Measurements from ENCODE around the gene GBGT1.

Gene GBGT1

DNA sequence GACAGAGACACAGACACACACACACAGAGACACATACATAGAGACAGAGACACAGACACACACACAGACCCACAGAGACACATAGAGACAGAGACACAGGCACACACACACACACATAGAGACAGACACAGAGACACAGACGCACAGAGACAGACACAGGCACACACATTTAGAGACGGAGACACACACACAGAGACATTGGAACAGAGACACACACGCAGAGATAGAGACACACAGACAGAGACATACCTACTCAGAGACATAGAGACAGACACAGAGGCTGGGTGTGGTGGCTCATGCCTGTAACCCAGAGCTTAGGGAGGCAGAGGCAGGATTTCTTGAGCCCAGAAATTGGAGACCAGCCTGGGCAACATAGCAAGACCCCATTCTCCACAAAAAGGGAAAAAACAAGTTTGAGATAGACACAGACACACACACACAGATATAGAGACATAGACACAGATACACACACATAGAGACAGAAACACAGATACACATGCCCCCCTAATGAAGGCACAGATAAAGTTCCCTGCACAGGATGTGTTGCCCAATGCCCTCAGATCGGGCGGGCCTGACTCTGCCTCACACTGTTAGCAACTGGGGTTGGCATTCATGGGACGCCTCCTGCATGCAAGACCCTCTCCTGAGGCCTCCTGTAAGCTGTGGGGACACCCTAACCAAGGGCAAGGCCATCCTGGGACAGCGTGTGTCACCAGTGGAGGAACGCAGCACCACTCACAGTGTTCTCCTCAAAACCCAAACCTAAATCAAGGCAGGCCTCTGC is 39.4 kb downstream of the GBGT1 start:
- DNase-seq = no peak

DNA sequence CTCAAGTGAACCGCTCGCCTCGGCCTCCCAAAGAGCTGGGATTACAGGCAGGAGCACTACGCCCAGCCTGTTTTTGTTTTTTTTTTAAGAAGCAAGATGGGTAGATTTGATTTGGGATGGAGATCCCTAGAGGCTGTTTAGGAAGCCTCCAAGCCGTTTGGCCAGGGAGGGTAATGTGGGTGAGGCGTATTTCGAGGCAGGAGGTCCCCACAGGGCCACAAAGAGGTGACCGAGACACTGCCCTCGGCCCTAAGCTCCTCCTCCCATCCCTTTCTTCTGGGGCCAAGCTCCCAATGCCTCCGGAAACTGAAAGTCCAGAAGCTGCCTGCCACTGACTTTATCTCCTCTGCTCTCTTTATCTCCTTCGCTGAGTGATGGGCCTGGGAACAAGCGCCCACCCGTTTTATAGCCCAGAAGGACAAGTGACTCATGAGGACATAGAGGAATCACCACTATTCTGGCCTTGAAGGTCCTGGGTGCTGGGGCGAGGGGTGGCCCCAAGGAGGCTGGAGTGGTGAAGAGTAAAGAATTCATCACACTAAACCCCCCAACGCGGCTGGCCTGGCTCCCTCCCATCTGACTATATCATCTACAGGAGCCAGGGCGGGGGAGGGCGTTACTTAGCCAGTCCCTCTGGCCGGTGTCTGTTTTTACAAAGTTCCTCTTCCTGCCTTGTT is 40.6 kb downstream of the GBGT1 start:
- no peak for DNase-seq

DNA sequence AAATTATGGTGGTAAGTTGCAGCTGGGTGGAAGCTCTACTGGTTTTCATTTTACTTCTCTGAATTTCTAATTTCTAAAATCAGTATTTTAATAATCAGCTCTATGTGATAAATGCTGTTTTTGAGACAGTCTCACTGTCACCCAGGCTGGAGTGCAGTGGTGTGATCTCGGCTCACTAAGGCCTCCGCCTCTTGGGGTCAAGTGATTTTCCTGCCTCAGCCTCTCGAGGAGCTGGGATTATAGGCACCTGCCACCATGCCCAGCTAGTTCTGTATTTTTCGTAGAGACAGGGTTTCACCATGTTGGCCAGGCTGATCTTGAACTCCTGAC is 41.1 kb downstream of the GBGT1 start:
- DNase-seq = no peak

DNA sequence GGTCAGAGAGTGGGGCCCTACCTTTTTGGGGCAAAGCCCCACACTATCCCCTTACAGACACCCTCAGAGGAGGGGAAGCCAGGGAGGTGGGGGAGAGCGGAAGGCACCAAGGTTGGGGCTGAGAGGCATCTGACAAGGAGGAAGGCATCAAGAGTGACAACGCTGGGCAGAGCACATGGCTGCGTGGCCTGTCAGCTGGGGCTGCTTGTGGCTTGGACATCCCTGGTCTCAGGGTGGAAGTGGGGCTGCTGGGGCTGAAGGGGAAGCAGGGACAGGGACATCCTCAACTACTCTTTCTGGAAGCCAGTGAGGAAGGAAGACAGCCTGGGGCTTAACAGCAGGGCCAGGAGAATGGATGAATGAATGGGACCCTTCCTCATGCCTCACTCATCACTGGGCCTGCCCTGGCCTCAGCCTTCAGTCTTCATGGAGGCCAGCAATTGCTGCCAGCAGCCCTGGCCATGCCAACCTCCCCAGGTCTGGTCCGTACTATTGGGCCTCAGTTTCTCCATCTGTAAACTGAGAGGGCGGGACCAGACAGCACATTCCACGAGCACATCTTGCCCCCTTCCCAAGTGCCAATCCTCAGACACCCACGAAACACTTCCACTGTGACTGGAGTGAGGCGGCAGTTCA is 41.7 kb downstream of the GBGT1 start:
- peak; percentile 37 for DNase-seq

DNA sequence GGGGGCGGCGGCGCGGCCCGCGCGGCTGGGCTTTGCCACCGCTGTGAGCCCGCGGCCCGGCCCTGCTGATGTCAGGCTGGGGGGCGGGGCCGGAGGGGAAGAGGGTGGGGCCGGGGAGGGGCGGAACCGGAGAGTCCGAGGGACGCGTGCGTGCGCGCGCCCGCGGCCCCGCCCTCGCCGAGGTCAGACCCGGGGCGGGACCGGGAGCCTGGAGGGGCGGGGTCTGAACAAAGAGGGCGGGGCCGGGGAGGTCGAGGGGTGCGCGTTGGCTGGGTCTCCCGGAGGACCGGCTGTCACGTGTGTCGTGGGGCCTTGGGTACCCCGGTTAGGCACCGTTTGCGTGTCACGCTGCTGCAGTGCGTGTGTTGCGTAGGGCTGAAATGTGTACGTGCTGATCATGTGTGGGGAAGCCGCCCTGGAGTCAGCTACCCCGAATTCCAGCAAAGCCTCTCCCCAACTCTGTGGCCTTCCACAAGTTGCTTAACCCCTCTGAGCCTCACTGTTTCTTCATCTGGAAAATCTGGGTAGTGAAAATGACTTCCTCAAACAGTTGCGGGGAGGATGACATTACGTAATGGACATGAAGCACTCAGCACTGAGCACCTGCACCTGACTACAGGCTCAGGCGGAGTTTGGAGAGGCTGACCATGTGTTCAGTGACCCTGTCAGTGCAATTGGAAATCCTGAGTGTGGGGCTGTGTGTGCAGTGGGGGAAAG is 42.4 kb downstream of the GBGT1 start, which contains the start of gene RALGDS:
Gene RALGDS (minus strand): TSS at position 43 of the 717 bp plus-strand sequence. CDS start 86 bp downstream, outside the sequence.
- DNase-seq = peak; percentile 88

DNA sequence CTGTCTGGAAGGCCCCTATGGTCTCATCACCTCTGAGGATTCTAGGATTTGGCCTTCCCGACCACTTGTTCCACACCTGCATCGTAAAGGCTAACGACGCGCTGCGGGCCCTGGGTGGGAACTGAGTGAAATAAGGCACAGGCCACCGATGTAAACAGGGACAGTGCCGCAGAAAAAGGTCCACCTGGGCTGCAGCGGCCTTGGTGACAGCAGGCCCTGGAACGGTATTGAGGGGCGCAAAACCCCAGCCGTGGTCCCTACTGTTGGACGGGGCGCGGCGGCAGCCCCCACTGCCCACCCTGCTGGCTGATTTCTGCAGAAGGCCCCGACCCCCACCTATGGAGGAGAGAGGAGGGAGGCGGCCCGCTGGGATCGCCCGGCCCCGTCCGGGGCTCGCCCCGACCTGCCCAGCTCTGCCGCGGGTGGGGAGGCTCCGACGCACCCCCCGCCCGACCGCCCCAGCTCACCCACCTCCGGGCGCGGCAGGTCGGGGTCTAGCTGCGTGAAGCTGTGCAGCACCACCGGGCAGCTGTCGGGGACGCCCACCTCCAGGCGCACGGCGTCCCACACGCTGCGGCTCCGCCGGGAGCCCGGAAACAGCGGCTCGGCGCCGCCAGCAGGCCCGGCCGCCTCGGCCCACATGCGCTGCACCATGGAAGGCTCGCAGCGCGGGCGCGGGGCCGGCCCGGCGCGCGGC is 43.1 kb downstream of the GBGT1 start:
- no peak for DNase-seq

DNA sequence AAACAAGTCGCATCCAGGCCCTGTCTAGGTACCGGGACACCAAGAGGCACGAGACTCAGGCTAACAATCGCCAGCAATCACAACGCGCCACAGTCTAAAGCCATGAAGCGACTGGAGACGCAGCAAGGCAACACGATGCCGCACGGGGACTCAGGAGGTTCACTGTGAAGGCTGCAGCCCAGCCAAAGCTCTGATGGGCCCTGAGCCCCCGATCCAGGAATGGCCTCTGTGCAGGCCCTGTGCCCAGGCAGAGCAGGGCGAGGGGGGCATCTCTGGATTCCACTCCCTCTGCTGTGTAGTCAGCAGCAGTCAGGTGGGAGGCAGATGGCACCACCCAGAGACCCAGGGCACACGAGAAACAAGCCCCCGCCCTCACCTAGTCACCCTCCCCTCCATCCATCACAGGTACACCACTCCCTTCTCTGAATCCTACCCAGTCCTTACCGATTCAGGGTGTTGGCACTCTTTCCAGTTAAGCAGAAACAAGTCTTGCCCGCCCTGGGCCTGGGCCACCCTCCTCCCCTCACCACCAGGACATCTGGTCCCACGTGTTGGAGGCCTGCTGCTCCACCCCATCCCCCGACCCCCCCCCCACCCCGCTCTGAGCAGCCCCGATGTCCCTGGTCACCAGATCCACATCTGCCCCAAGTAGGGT is 43.7 kb downstream of the GBGT1 start:
- DNase-seq = no peak

DNA sequence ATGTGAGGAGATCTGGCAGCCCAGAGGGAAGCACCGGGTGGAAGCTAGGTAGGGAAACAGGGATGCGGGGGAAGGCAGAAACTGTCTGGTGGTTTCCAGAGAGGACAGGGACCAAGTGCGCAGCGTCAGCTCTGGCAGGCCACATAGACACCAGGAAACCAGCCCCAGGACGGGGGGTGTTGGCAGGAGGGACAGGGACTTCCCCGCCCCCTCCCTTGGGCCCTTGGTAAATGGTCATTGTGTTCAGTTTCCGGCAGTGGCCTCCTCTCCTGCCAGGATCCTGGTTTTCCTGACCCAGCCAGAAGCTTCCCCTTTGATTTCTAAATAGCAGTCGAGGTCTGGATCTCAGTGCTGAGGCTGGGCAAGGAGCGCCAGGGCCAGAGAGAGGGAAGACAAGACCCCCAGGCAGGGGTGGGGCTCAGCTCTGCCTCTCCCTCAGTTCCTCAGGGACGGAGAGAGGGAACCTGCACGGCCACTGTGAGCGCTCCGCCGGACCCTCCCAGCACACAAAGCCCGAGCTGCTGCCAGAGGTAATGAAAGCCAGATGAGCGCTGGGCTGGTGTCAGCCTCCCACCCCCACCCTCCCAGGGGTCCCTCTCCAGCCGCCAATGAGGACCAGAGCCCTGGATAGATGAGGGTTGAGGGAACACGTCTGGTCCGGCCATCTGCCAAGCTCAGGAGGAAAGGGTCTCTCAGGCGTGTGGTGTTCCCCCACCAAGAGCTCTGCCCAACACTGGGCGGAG is 44.4 kb downstream of the GBGT1 start:
- DNase-seq = no peak

DNA sequence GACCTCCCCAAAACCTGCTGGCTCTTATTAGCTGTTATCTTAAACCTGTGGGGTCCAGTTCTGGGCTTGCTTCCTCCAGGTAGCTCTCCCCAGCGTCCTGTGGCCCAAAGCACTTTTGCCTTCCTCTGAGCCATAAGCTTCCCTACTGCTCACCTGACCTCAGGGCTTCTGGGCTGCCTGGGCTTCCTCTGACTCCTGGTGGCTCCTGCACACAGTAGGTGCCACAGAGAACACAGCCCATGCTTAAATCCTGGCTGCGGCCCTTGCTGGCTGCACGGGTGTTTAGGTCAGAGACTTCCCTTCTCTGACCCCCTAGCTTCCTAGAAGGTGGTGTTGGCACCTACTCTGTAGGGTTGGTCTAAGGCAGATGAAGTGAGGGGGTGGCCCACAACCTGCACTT is 45.1 kb downstream of the GBGT1 start:
- DNase-seq = no peak

DNA sequence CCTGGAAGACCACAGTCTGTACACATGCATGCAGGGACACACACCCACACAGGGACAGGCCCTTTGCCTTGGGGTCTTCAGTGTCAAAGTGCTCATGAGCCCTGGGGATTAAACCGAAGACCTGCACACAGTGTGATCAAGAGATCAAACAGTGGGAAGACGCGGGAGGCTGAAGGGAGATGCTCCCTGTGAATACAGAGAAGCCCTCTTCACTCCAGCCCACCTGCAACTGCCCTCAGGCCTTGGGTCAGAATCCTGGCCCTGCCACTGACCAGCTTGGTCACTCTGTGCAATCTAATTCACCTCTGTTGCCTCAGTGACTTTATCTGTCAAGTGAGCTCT is 45.6 kb downstream of the GBGT1 start:
- no peak for DNase-seq

DNA sequence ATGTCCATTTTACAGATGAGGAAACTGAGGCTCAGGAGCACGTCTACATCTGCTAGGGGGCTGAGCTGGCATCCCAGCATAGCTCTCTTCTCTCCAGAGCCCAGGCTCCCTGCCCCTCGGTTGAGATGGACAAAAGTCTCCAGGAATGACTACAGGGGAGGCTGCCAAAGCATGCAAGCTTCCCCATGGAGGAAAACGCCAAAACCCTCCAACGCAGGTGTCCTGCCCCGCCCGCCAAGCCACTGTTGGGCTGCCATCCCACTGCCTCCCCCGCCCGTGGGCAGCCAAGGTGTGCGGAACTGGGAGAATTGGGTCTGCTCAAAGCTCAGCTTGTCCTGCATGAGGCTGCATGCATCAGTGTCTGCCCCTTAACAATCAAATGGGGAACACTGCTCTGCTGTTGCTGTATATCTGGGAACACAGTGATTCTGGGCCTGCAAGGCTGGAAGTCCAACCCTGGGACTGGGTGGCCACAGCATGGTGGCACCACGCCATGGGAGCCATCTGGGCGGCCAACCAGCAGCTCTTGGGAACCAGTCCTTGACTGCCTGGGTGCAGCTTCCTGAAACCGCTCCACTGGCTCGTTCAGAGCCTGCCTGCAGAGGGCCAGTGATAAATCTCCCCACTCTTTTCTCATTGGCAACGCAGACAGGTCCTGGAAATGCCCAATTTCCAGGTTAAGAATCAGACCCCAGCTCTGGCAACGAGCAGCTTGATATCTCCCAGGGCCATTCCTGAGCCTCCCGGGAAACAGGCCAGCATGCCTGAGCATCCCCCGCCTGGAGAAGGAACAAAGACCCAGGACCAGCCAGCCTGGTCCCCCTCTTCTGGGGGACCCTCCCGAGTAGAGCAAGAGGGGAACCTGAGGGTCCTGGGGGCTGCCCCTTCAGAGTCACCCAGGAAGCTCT is 46.2 kb downstream of the GBGT1 start:
- no peak for DNase-seq

DNA sequence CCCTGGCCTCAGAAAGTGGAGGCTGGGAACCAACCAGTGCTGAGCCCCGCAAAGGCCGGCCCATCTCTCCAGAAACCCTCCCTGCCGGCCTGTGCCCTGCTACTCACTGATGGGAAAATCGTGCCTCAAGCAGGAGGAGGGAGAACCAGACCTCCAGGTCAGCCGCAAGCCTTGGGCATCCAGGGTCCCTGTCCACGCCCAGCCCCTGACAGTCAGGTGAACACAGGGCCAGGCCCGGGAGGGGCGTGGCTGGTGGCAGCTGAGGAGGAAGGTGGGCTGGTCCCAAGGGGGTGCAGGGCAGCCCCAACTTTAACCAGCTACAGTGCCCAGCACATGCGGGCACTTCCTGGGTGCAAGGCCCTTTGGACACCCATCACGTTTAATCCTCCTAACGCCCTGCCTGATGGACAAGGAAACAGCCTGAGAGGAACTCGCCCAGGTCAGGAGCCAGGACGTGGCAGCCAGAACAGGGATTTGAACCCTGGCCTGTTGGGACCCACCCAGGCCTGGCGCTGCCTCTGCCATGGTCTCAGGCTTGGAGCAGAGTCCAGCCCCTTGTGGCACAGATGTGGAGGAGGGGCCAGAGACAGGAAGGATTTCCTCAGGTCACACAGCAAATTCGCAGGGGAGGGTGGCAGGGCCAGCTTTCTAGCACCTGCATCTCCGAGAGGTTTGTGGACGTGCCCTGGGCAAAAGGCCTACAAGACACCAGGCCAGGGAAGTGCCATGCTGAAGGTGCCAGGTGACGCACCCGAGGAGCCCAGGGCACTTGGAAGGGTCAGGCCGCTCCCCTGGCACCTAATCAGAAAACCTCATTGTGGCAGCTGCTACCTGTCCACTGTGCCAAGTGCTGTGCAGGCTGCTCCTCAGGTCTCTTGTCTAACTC is 47.1 kb downstream of the GBGT1 start:
- no peak for DNase-seq

DNA sequence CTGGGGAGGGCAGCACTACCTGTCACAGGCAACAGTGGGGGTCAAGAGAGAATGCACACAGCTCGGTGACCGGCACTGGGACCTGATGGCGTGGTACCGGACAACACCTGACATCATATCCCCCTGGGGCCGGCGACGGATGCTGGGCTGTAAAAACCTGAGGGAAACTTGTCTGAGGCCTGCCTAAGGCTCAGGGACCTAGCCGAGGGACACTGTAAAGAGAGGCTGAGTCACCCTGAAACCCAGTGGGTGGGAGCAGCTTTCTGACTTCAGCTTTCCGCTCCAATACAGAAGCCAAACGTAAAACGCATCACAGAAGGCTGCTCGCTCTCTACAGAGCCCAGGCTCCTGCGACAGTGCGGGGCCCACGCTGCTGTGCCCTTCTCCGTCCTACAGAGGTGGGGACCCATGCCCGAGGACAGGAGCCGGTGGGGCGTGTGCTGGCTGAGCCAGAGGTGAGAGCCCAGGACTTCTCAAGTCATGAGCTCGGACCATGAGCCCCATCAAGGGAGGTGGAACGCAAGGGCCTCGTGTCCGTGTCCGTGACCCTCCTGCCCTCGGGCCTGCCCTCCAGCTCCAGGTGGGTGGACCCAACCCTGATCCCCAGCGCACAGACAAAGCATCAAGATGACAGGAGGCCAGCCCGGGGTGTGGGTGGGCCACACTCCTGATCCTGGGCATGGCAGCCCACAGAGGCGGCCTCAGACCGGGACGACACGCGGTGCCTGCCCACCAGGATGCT is 47.9 kb downstream of the GBGT1 start:
- DNase-seq = no peak

DNA sequence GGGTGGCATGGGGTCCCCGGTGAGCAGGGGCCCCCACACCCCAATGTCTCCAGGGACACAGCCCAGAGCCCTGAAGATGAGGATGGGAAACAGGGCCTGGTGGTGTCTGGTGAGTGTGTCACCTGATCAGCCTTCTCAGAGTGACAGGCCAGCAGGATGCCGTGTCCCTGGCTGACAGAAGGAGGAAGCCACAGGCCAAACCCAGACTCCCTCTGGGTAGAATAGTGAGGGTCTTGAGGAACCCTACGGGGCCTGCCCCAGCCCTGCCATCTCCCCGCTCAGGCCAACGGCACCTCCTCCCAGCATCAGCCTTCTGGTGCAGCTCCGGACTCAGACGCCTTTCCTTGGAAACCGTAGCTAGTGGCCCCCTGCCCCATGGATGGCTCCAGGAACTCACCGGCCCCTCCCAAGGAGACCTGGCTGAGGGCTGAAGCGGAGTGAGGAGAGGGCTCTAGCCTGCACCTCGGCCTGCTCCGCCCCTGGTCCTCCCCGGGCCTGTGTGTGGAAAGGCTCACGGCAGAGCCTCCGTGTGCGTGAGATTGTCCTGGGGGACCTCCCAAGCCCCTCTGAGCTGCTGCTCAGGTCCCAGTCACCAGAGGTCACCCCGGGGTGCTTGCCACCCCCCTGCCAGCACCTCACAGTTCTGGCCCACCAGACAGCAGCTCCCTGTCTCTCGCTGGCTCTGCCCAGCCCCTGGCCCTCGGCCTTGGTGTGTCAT is 48.7 kb downstream of the GBGT1 start:
- DNase-seq = no peak

DNA sequence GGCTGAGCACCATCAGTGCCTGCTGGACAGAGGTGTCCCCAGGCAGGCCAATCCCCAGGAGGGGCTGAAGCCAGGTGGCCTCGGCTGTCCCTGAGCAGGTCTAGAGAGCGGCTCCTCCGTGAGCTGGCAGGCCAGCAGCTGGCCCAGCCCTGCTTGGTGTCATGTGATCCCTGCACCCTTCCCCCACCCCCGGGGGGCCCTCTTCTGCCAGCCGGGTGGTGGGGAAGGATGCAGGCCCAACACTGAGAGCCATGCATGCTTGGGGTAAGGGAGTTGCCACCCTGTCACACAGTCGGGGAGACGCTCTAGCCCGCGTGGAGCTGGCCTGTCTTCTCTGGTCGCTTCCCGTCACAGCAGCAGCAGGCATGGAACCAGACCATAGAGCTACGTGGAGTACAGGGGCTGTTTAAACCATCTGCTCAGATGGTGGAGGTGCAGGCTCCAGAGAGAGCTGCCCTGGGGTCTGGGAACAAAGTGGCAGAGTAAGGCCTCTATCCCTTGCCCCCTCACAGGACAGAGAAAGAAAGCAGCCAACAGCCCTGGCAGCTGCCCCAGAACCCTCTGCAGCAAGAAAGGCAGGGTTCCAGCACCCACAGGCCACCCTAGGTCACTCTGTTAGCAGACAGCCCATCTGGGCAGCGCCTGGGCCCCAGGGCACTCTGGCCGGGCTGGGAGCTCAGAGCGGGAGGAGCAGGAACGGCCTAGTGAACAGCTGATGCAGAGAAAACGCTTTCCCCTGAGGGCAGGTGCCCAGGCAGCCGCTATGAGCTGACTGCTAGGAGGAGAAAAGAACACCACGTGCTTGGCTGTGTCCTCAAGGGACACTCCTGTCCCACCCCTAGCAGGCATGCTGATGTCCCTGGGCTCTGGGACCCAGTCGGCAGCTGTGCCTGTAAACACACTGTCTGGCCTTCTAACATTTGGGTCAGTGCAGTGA is 49.5 kb downstream of the GBGT1 start:
- DNase-seq = peak; percentile 39

DNA sequence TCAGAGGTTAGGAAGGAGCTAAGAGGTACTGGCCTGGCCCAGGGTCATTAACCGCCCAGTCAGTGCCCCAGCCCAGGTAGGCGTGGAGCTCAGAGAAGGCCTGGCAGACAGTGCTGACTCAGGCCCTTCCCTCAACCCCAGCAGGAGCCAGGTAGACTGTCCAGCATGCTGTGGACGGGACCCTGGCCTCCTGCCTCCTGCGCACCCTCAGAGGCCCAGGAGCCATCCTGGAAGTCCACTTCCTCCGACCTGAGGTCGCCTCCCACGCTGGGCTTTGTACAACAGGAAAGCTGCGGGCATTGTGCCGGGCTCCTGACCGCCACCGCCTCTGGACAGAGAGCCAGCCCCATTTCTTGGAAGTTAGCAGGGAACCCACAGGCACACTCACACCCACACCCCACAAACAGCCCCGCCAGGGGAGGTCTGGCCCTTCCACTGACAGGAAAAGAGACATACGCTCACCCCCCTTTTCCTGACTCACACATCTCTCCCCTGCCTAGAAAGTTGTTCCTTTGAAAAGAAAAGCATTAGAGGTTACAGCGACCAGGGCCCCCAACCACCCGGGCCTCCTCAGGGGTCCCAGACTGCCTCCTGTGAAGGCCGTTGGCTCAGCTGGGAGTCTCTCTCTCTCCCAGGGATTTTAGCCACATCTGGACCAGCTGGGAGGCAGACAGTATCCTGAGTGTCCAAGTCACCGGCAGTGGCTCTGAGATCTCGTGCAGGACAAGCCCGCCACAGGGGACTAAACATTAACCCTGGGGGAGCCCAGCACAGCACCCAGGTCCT is 50.4 kb downstream of the GBGT1 start:
- no peak for DNase-seq
